Skeletal muscle tissue (tissue), 4 donors: ENCODE data around the gene SDHA. TPM values are rescaled to one million over a fixed set of nuclear protein-coding genes. Genes with fewer than 3 reads are reported as not detected.
"Not testable (repeated sequence)": the region's sequence is repeated elsewhere in the genome, so short reads cannot be mapped to it uniquely, and the experiment has no call there.

ENCODE experiments used
- H3K27ac ChIP-seq: one replicate; pipeline ENCODE4 v1.7.0; 2013; ENCODE audit warnings: mild to moderate bottlenecking, low read depth, low read length, inconsistent platforms
- H3K27me3 ChIP-seq, 3 donors: one replicate each; pipeline ENCODE4 v1.7.0; 2013; ENCODE audit warnings: low read length in 3 of 3; ENCODE audit not compliant: control insufficient read depth in 3 of 3, insufficient read depth in 3 of 3
- H3K36me3 ChIP-seq, 3 donors: one replicate each; pipeline ENCODE4 v1.7.0; 2013; ENCODE audit warnings: low read length in 3 of 3; ENCODE audit not compliant: control insufficient read depth in 3 of 3, insufficient read depth in 3 of 3
- H3K4me1 ChIP-seq, 3 donors: one replicate each; pipeline ENCODE4 v1.7.0; 2013; ENCODE audit warnings: low read length in 3 of 3, mild to moderate bottlenecking in 3 of 3; ENCODE audit not compliant: control insufficient read depth in 3 of 3, insufficient read depth in 3 of 3
- H3K4me3 ChIP-seq, 3 donors: one replicate each; pipeline ENCODE4 v1.7.0; 2013; ENCODE audit warnings: low read length in 3 of 3
- H3K9ac ChIP-seq, 3 donors: one replicate each; pipeline ENCODE4 v1.7.0; 2013; ENCODE audit warnings: low read length in 3 of 3, mild to moderate bottlenecking in 3 of 3, moderate library complexity in 2 of 3, low read depth in 1 of 3
- H3K9me3 ChIP-seq, 3 donors: one replicate each; pipeline ENCODE4 v1.7.0; 2013; ENCODE audit warnings: low read length in 3 of 3; ENCODE audit not compliant: control insufficient read depth in 3 of 3
- total RNA-seq: library from RNA; depleted of rRNA; stranded (reverse); fragments of >200 nt; gene quantifications from one replicate; pipeline ENCODE4 v1.2.3, GENCODE V29; 2014
- donor health status: Osteomylitis.

Gene SDHA
- 98.6 TPM for total RNA-seq

- H3K4me1 ChIP-seq = peaks cover 13 to 32% (median 23%) of the 10 kb centered on the region in 3 donors
- not testable (repeated sequence) for H3K27me3 ChIP-seq, H3K36me3 ChIP-seq
These were observed at the start of gene SDHA, which contains the start of gene CCDC127 for GRCh38 chr5:217494-218456. SDHA (plus strand) TSS chr5:218320; CDS start chr5:218356, 36 bp downstream. CCDC127 (minus strand) TSS chr5:218153; CDS start chr5:216849, 1,304 bp downstream.

GRCh38 chr5:169071-169727 is 48.9 kb upstream of the SDHA start:
- Histone ChIP-seq H3K27ac (no peak overlapping the region), H3K9me3 (no peaks in the 10 kb centered on the region), H3K4me3 (peak overlapping the region in 1 of 3 donors; percentile 35), H3K36me3 (no peaks in the 10 kb centered on the region), H3K4me1 (peaks cover 3 to 7% (median 3%) of the 10 kb centered on the region in 3 donors), H3K9ac (no peak overlapping the region), H3K27me3 (peaks cover 8 to 13% (median 8%) of the 10 kb centered on the region in 3 donors)

More at GRCh38 chr5:217494-218456, at the start of gene SDHA, which contains the start of gene CCDC127:
- peak within 1 kb of the TSS; percentile 82 to 93 (median 90) for H3K4me3 ChIP-seq
- H3K9me3 ChIP-seq = not testable (repeated sequence)
- peak within 1 kb of the TSS; percentile 96 for H3K27ac ChIP-seq
- peak within 1 kb of the TSS; percentile 94 to 98 (median 97) for H3K9ac ChIP-seq

DNA sequence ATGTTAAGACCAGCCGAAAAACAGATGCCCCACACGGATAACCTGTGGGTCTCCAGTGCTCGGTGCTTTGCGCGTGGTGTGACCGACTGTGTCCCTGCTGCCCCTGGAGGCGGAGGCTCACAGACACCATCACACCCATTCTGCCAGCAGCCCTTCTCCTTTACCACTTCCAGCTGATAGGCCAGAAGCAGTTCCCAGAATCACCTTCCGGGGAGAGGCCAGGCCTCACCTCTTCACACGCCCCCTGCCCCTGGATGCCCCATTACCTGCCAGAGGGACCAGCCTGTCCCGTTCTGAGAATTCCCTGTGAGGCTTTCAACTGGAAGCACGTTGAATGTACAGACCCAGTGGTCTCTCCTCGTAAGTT is 48.4 kb upstream of the SDHA start:
- Histone ChIP-seq H3K27ac (no peak overlapping the region), H3K27me3 (peaks cover 8 to 13% (median 8%) of the 10 kb centered on the region in 3 donors), H3K9ac (no peak overlapping the region), H3K36me3 (no peaks in the 10 kb centered on the region), H3K4me3 (no peak overlapping the region), H3K4me1 (peaks cover 3 to 7% (median 3%) of the 10 kb centered on the region in 3 donors), H3K9me3 (no peaks in the 10 kb centered on the region)

GRCh38 chr5:170971-171800 is 46.9 kb upstream of the SDHA start:
- H3K4me3 ChIP-seq = no peak overlapping the region
- peaks cover 8 to 13% (median 8%) of the 10 kb centered on the region in 3 donors for H3K27me3 ChIP-seq
- no peak overlapping the region for H3K9ac ChIP-seq
- H3K36me3 ChIP-seq = no peaks in the 10 kb centered on the region
- no peaks in the 10 kb centered on the region for H3K9me3 ChIP-seq
- peaks cover 3 to 7% (median 3%) of the 10 kb centered on the region in 3 donors for H3K4me1 ChIP-seq
- no peak overlapping the region for H3K27ac ChIP-seq

DNA sequence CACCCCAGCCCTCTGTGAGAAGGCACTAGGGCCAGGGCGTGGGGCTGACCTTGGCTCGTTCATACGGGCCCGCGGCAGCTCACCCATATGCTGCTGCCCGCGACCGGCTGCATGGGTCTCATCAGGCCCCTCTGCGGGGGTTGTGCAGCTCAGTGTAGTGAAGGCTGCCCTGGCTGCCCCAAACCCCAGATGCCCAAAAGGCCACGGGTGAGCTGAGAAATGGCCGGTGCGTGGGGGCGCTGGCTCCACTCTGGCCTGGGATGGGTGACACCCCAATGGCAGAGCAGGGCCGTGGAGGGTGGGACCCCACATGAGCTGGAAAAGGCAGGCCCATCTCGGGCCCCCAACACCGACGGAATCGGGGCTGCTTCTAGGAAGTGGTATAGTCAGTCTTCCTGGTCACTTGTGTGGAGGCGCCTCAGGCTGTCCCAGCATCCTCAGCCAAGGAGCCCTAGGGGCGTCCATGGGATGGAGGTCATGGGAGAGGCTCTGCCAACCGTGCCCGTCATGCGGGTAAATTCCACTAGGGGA is 46.3 kb upstream of the SDHA start:
- Histone ChIP-seq H3K4me3 (no peak overlapping the region), H3K36me3 (no peaks in the 10 kb centered on the region), H3K9ac (no peak overlapping the region), H3K4me1 (peaks cover 3 to 7% (median 3%) of the 10 kb centered on the region in 3 donors), H3K27me3 (peaks cover 8 to 13% (median 8%) of the 10 kb centered on the region in 3 donors), H3K9me3 (no peaks in the 10 kb centered on the region), H3K27ac (no peak overlapping the region)

GRCh38 chr5:172421-172820 is 45.7 kb upstream of the SDHA start:
- no peaks in the 10 kb centered on the region for H3K9me3 ChIP-seq
- H3K4me1 ChIP-seq = peaks cover 3 to 7% (median 3%) of the 10 kb centered on the region in 3 donors
- peaks cover 8 to 13% (median 8%) of the 10 kb centered on the region in 3 donors for H3K27me3 ChIP-seq
- no peak overlapping the region for H3K9ac ChIP-seq
- no peak overlapping the region for H3K27ac ChIP-seq
- no peak overlapping the region for H3K4me3 ChIP-seq
- no peaks in the 10 kb centered on the region for H3K36me3 ChIP-seq

- no peaks in the 10 kb centered on the region for H3K9me3 ChIP-seq
- no peak overlapping the region for H3K27ac ChIP-seq
- no peaks in the 10 kb centered on the region for H3K36me3 ChIP-seq
- H3K4me1 ChIP-seq = peaks cover 3 to 7% (median 3%) of the 10 kb centered on the region in 3 donors
- no peak overlapping the region for H3K4me3 ChIP-seq
- H3K27me3 ChIP-seq = peaks cover 8 to 13% (median 8%) of the 10 kb centered on the region in 3 donors
- no peak overlapping the region for H3K9ac ChIP-seq
These were observed 45.3 kb upstream of the SDHA start for GRCh38 chr5:172841-173251.

- Histone ChIP-seq H3K4me1 (peaks cover 0 to 7% (median 3%) of the 10 kb centered on the region in 3 donors), H3K9me3 (no peaks in the 10 kb centered on the region), H3K27ac (no peak overlapping the region), H3K27me3 (peaks cover 8 to 13% (median 8%) of the 10 kb centered on the region in 3 donors), H3K4me3 (no peak overlapping the region), H3K36me3 (no peaks in the 10 kb centered on the region), H3K9ac (no peak overlapping the region)
These were observed 44.5 kb upstream of the SDHA start for GRCh38 chr5:173392-174290.
